ENCODE results near the gene CDK5RAP2. TPM values are rescaled to one million over a fixed set of nuclear protein-coding genes. Genes with fewer than 3 reads are reported as not detected.

Gene CDK5RAP2
- total and polyA plus RNA-seq, 9 of the 15 experiments (the other 6 are each of a cell fraction or from before 2014, with no cell fraction given), result 19.9 to 68.8 (median 42.2) TPM

DNA sequence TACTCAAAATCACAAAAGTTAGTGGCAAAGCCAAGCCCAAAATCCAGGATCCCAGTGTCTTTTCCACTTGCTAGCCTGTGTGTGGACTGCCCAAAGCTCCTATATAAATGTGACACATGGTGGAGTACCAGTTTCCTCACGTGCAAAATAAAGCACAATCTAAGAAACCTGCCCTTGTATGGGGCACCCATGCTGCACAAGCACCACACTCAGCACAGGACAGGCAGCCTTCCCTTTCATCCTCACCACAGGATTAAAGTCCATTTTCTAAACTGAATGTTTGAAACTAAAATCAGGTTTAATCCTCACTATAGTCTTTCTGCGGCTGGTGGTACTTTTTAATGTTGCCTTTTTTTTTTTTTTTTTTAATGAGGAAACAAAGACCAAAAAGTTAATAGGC is 5.5 kb downstream of the CDK5RAP2 start:
- TF ChIP-seq HINFP (tag; conservative IDR thresholded peaks at IDR 0.05; ENCODE audit: low read depth) (no peak), MEIS2 (IDR thresholded peaks at IDR 0.05; ENCODE audit: partially characterized antibody) (no peak), SLC30A9 (CRISPR knock-in tag; IDR thresholded peaks at IDR 0.05) (no peak), XRCC5 (IDR thresholded peaks at IDR 0.05; ENCODE audit: low read depth, low read length) (no peak), PHB2 (IDR thresholded peaks at IDR 0.05; ENCODE audit: low read depth) (no peak), PHF21A (IDR thresholded peaks at IDR 0.05; ENCODE audit: borderline replicate concordance, low read depth) (no peak), SAFB (IDR thresholded peaks at IDR 0.05; ENCODE audit: borderline replicate concordance, low read depth, low read length) (no peak), EP300 (IDR thresholded peaks at IDR 0.05; ENCODE audit: low read length) (no peak), AFF4 (CRISPR knock-in tag; IDR thresholded peaks at IDR 0.05) (no peak), CREM (IDR thresholded peaks at IDR 0.05; ENCODE audit: low read depth) (no peak), ZNF165 (CRISPR knock-in tag; IDR thresholded peaks at IDR 0.05; ENCODE audit: borderline replicate concordance) (no peak)
- TF ChIP-seq, protein P1, sequence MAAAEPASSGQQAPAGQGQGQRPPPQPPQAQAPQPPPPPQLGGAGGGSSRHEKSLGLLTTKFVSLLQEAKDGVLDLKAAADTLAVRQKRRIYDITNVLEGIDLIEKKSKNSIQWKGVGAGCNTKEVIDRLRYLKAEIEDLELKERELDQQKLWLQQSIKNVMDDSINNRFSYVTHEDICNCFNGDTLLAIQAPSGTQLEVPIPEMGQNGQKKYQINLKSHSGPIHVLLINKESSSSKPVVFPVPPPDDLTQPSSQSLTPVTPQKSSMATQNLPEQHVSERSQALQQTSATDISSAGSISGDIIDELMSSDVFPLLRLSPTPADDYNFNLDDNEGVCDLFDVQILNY (CRISPR knock-in tag; IDR thresholded peaks at IDR 0.05), result no peak
- peaks cover 64% of the 10 kb centered on the region for H3K79me2 ChIP-seq (ENCODE audit: control insufficient read depth, insufficient read depth, low read length)
- H3K27me3 ChIP-seq (ENCODE audit: control insufficient read depth in 2 of 2, insufficient read depth in 2 of 2, low read length in 2 of 2), result no peaks in the 10 kb centered on the region
- 67% methylated on average over 2 of the region's 2 CpGs for WGBS (ENCODE audit: insufficient coverage, low coverage, missing lambda C conversion rate)
- H3K9me3 ChIP-seq (replicated peaks; ENCODE audit: control insufficient read depth, insufficient read depth, low read depth, low read length), result no peaks in the 10 kb centered on the region
- intact Hi-C loops (cut with micrococcal nuclease) (no loop called here), in situ Hi-C loops (cut with MboI) (no loop called here)
- H3K4me3 ChIP-seq, result no peak overlapping the region
- no peak for FAIRE-seq
- H3K9me1 ChIP-seq (ENCODE audit: control insufficient read depth, insufficient read depth, low read length), result no peaks in the 10 kb centered on the region
- peaks cover 7 to 8% of the 10 kb centered on the region in 2 experiments; a peak in 4 of 5 replicates for H3K4me1 ChIP-seq (replicated peaks in 1 of 2; ENCODE audit: control insufficient read depth in 2 of 2, insufficient read depth in 2 of 2, low read length in 2 of 2)
- no peak for DNase-seq (ENCODE audit: extremely low read depth in 1 of 4, low spot score in 3 of 4)
- H4K20me1 ChIP-seq (replicated peaks; ENCODE audit: control insufficient read depth, insufficient read depth, low read length), result no peaks in the 10 kb centered on the region
- H3K9ac ChIP-seq (ENCODE audit: insufficient read depth in 1 of 2, low read depth in 2 of 2, low read length in 2 of 2), result no peak overlapping the region
- 0 out of 3 replicates have a peak, but pooled peaks have one; percentile 10 for ATAC-seq
- no peak overlapping the region for H2AFZ ChIP-seq (ENCODE audit: low read depth, low read length)
- no TSS peak for BruUV-seq (replicated peaks)
- ChIA-PET CTCF (ENCODE audit: low intra/inter-chr PET ratio) (no interaction called here), POLR2A (no interaction called here)
- peaks cover 46% of the 10 kb centered on the region for H3K36me3 ChIP-seq (ENCODE audit: control insufficient read depth, insufficient read depth, low read length)
- no peak overlapping the region for H3K27ac ChIP-seq (ENCODE audit: extremely low read depth, low read depth, low read length)
- H3K4me2 ChIP-seq (ENCODE audit: insufficient read depth, low read length), result no peak overlapping the region

Data from K562 (cell line).